ENCODE data around the gene DPH7. TPM values are rescaled to one million over a fixed set of nuclear protein-coding genes. Genes with fewer than 3 reads are reported as not detected.
"Not testable (repeated sequence)": the region's sequence is repeated elsewhere in the genome, so short reads cannot be mapped to it uniquely, and the experiment has no call there.

DPH7 gene
- total RNA-seq, 1 donor, result 20.3 TPM

DNA sequence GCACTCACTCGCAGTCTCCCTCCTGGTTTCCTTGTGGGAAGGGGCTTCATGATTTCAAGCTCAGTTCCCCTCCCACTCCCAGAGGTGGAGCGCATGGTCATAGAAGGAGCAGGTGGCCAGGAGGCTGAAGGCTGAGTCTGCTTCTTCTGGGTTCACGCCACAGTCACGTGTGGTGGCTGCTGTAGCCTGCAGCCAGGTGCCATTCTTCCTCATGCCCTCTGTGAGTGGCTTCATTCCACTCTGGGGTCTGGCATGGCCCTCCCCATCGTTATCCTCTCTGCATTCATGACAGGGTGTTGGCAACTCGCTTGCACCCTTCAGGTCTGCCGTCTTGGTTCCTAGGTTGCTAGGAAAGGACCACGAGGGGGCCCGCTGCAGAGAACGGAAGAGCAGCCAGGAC lies 23.5 kb downstream of the DPH7 start:
- no peak overlapping the region for H3K27ac ChIP-seq (ENCODE audit: low read depth, low read length)

DNA sequence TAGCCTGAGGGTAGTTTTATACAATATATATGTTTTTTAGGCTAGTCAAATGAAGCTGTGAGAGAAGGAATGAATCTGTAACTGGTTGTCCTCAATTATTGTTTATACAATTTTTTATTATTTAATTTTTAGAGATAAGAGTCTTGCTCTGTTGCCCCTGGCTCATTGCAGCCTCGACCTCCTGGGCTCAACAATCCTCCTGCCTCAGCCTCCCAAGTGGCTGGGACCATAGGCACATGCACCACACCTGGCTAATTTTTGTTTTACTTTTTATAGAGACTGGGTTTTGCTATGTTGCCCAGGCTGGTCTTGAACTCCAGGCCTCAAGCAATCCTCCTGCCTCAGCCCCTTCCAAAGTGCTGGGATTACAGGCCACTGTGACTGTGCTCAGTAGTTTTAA lies 24.4 kb downstream of the DPH7 start:
- no peaks in the 10 kb centered on the region for H3K27me3 ChIP-seq (ENCODE audit: insufficient read depth, low read length)
- no peak for DNase-seq (ENCODE audit: insufficient read length, low spot score, missing footprints)
- no peak overlapping the region for H2AFZ ChIP-seq (ENCODE audit: low read length)
- H3K27ac ChIP-seq (ENCODE audit: low read depth, low read length), result no peak overlapping the region
- H3K4me1 ChIP-seq (ENCODE audit: insufficient read depth, low read length), result peaks cover 6% of the 10 kb centered on the region
- H3K4me3 ChIP-seq (ENCODE audit: insufficient read depth, low read length), result no peak overlapping the region
- H3K9me3 ChIP-seq (ENCODE audit: low read depth, low read length), result no peaks in the 10 kb centered on the region
- H3K4me2 ChIP-seq (ENCODE audit: insufficient read depth, low read length), result no peak overlapping the region
- peaks cover 14% of the 10 kb centered on the region for H3K79me2 ChIP-seq (ENCODE audit: insufficient read depth, low read length)
- peaks cover 35% of the 10 kb centered on the region for H3K36me3 ChIP-seq (ENCODE audit: insufficient read depth, low read length)
- TF ChIP-seq, protein P1, sequence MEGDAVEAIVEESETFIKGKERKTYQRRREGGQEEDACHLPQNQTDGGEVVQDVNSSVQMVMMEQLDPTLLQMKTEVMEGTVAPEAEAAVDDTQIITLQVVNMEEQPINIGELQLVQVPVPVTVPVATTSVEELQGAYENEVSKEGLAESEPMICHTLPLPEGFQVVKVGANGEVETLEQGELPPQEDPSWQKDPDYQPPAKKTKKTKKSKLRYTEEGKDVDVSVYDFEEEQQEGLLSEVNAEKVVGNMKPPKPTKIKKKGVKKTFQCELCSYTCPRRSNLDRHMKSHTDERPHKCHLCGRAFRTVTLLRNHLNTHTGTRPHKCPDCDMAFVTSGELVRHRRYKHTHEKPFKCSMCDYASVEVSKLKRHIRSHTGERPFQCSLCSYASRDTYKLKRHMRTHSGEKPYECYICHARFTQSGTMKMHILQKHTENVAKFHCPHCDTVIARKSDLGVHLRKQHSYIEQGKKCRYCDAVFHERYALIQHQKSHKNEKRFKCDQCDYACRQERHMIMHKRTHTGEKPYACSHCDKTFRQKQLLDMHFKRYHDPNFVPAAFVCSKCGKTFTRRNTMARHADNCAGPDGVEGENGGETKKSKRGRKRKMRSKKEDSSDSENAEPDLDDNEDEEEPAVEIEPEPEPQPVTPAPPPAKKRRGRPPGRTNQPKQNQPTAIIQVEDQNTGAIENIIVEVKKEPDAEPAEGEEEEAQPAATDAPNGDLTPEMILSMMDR (IDR thresholded peaks at IDR 0.05; ENCODE audit: extremely low read depth, low read depth, low read length), result no peak
- peaks cover 5% of the 10 kb centered on the region for H4K20me1 ChIP-seq (ENCODE audit: insufficient read depth, low read length)

More for the DNA sequence above, 23.5 kb downstream of the DPH7 start:
- TF ChIP-seq, protein P1 (IDR thresholded peaks at IDR 0.05; ENCODE audit: extremely low read depth, low read depth, low read length), result no peak
- H3K9me3 ChIP-seq (ENCODE audit: low read depth, low read length), result no peaks in the 10 kb centered on the region
- peaks cover 5% of the 10 kb centered on the region for H4K20me1 ChIP-seq (ENCODE audit: insufficient read depth, low read length)
- peaks cover 16% of the 10 kb centered on the region for H3K79me2 ChIP-seq (ENCODE audit: insufficient read depth, low read length)
- peaks cover 39% of the 10 kb centered on the region for H3K36me3 ChIP-seq (ENCODE audit: insufficient read depth, low read length)
- no peak for DNase-seq (ENCODE audit: insufficient read length, low spot score, missing footprints)
- no peak overlapping the region for H3K4me2 ChIP-seq (ENCODE audit: insufficient read depth, low read length)
- H3K4me1 ChIP-seq (ENCODE audit: insufficient read depth, low read length), result peaks cover 6% of the 10 kb centered on the region
- H3K4me3 ChIP-seq (ENCODE audit: insufficient read depth, low read length), result no peak overlapping the region
- H3K27me3 ChIP-seq (ENCODE audit: insufficient read depth, low read length), result no peaks in the 10 kb centered on the region
- H2AFZ ChIP-seq (ENCODE audit: low read length), result no peak overlapping the region

DNA sequence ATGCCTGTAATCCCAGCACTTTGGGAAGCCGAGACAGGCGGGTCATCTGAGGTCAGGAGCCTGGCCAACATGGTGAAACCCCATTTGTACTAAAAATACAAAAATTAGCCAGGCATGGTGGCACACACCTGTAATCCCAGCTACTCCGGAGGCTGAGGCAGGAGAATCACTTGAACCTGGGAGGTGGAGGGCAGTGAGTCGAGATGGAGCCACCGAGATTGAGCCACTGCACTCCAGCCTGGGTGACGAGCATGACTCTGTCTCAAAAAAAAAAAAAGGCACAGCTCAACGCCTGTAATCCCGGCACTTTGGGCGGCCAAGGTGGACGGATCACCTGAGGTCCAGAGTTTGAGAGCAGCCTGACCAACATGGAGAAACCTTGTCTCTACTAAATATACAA lies 25.1 kb downstream of the DPH7 start:
- H2AFZ ChIP-seq (ENCODE audit: low read length); H3K9me3 ChIP-seq (ENCODE audit: low read depth, low read length); H3K4me2 ChIP-seq (ENCODE audit: insufficient read depth, low read length); H3K4me3 ChIP-seq (ENCODE audit: insufficient read depth, low read length); H3K4me1 ChIP-seq (ENCODE audit: insufficient read depth, low read length); H3K27me3 ChIP-seq (ENCODE audit: insufficient read depth, low read length); H4K20me1 ChIP-seq (ENCODE audit: insufficient read depth, low read length); DNase-seq (ENCODE audit: insufficient read length, low spot score, missing footprints); H3K27ac ChIP-seq (ENCODE audit: low read depth, low read length): not testable (repeated sequence)
- peaks cover 14% of the 10 kb centered on the region for H3K79me2 ChIP-seq (ENCODE audit: insufficient read depth, low read length)
- peaks cover 35% of the 10 kb centered on the region for H3K36me3 ChIP-seq (ENCODE audit: insufficient read depth, low read length)

DNA sequence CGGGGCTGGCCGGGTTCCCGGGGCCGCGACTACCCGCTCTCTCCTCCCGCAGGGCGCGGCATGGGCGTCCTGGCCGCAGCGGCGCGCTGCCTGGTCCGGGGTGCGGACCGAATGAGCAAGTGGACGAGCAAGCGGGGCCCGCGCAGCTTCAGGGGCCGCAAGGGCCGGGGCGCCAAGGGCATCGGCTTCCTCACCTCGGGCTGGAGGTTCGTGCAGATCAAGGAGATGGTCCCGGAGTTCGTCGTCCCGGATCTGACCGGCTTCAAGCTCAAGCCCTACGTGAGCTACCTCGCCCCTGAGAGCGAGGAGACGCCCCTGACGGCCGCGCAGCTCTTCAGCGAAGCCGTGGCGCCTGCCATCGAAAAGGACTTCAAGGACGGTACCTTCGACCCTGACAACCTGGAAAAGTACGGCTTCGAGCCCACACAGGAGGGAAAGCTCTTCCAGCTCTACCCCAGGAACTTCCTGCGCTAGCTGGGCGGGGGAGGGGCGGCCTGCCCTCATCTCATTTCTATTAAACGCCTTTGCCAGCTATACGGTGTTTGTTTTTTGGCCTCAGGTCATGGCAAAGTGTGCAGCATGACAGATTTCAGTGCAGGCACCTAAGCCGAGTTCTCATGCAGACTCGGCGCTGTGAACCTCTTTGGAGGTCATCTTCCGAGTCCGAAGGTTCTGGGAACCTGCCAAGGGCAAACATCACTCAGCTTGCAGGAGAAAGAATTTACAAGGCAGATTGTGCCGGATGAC lies 26.5 kb downstream of the DPH7 start:
- Histone ChIP-seq H3K79me2 (ENCODE audit: insufficient read depth, low read length) (peaks cover 14% of the 10 kb centered on the region), H3K4me1 (ENCODE audit: insufficient read depth, low read length) (peaks cover 6% of the 10 kb centered on the region), H3K27me3 (ENCODE audit: insufficient read depth, low read length) (no peaks in the 10 kb centered on the region), H2AFZ (ENCODE audit: low read length) (peak overlapping the region; percentile 78), H3K9me3 (ENCODE audit: low read depth, low read length) (no peaks in the 10 kb centered on the region), H4K20me1 (ENCODE audit: insufficient read depth, low read length) (peaks cover 5% of the 10 kb centered on the region), H3K36me3 (ENCODE audit: insufficient read depth, low read length) (peaks cover 29% of the 10 kb centered on the region), H3K4me3 (ENCODE audit: insufficient read depth, low read length) (peak overlapping the region; percentile 92), H3K27ac (ENCODE audit: low read depth, low read length) (peak overlapping the region; percentile 66), H3K4me2 (ENCODE audit: insufficient read depth, low read length) (peak overlapping the region; percentile 86)
- TF ChIP-seq, protein P1 (IDR thresholded peaks at IDR 0.05; ENCODE audit: extremely low read depth, low read depth, low read length), result no peak
- peak; percentile 98 for DNase-seq (ENCODE audit: insufficient read length, low spot score, missing footprints)
